Measurements from ENCODE around the gene PARP15. TPM values are rescaled to one million over a fixed set of nuclear protein-coding genes. Genes with fewer than 3 reads are reported as not detected.

PARP15 gene
- total and polyA plus RNA-seq, 2 of the 4 experiments (the other 2 are of a cell fraction) = 0.10 TPM; not detected in 1

GRCh38 chr3:122679882-122680474, 102.5 kb downstream of the PARP15 start:
- 44% methylated on average over 6 of the region's 10 CpGs; no CpG with 5 or more reads in 1 of the 2 experiments for WGBS, 2 experiments (ENCODE audit: extremely low coverage in 2 of 2, insufficient read length in 1 of 2)
- H2BK120ac ChIP-seq (ENCODE audit: low read depth, low read length) = peak overlapping the region; percentile 83; the same call in 1 of the 2 replicates
- peaks cover 13% of the 10 kb centered on the region for H3K4me1 ChIP-seq (ENCODE audit: control insufficient read depth, insufficient read depth, low read length)
- no peak overlapping the region for H2AK5ac ChIP-seq (ENCODE audit: low read depth, low read length)
- in situ Hi-C loops (cut with MboI; ENCODE audit: low sequenced_read_pairs) (loop anchor here (5.0 to 10.0 kb wide), 3 partner anchors 123 to 285 kb away; no protein-coding TSS in a partner anchor), dilution Hi-C loops (cut with HindIII; ENCODE audit: low sequenced_read_pairs, unreplicated experiment) (no loop called here), intact Hi-C loops (cut with micrococcal nuclease) (loop anchor here (1.0 to 10.0 kb wide), 8 partner anchors 115 to 1134 kb away; partner anchors contain the start of genes DTX3L, HSPBAP1, PARP9 and SEMA5B)
- ATAC-seq (ENCODE audit: low read depth) (peak; percentile 7), DNase-seq (peak; percentile 27)
- no peaks in the 10 kb centered on the region for H3K27me3 ChIP-seq (ENCODE audit: control insufficient read depth, insufficient read depth, low read length)
- peak overlapping the region; percentile 86; the same call in 1 of the 2 replicates for H3K18ac ChIP-seq (ENCODE audit: low read depth, low read length)
- 0 out of 2 replicates have a peak overlapping the region, but pooled peaks have one; percentile 3 for H3K14ac ChIP-seq (replicated peaks; ENCODE audit: low read depth, low read length)
- H3K4ac ChIP-seq (ENCODE audit: low read depth, low read length) = peak overlapping the region; percentile 45
- peak overlapping the region; percentile 99 for H3K9ac ChIP-seq (ENCODE audit: low read depth, low read length)
- peak overlapping the region; percentile 99 for H3K27ac ChIP-seq (ENCODE audit: insufficient read depth, low read length)
- peak overlapping the region; percentile 91 for H4K5ac ChIP-seq (ENCODE audit: low read depth, low read length)
- peak overlapping the region; percentile 19; the same call in 1 of the 3 replicates for H2BK15ac ChIP-seq (ENCODE audit: low read depth, low read length)
- peak overlapping the region; percentile 28 for H3K23ac ChIP-seq (ENCODE audit: low read depth, low read length)
- peak overlapping the region; percentile 81 for H3K4me2 ChIP-seq (ENCODE audit: low read depth, low read length)
- ChIA-PET POLR2A (ENCODE audit: unreplicated experiment) (interaction anchor here (0.9 kb wide), 1 partner anchor 118 kb away, joined by 3 read pairs; no protein-coding TSS in a partner anchor), CTCF (interaction anchor here (0.8 to 2.3 kb wide), 4 partner anchors 11 to 131 kb away, joined by 3 to 34 read pairs (median 6); no protein-coding TSS in a partner anchor)
- H3K79me1 ChIP-seq (ENCODE audit: low read depth in 1 of 2, low read length in 2 of 2) = peaks cover 12 to 17% of the 10 kb centered on the region in 2 experiments
- peaks cover 4% of the 10 kb centered on the region; the same call in 1 of the 2 replicates for H3K9me1 ChIP-seq (ENCODE audit: insufficient read depth, low read length)
- H2AFZ ChIP-seq (replicated peaks; ENCODE audit: low read length, poor library complexity) = peak overlapping the region; percentile 93
- no peaks in the 10 kb centered on the region for H4K20me1 ChIP-seq (ENCODE audit: insufficient read depth, low read length)
- H4K8ac ChIP-seq (ENCODE audit: low read depth in 2 of 2, low read length in 2 of 2) = peak overlapping the region; percentile 55 to 90
- H3K9me3 ChIP-seq (ENCODE audit: control insufficient read depth, insufficient read depth, low read length) = no peaks in the 10 kb centered on the region
- no TSS peak for BruUV-seq (replicated peaks)
- H3K36me3 ChIP-seq (ENCODE audit: control insufficient read depth, insufficient read depth, low read length) = no peaks in the 10 kb centered on the region
- peak overlapping the region; percentile 8 for H2AK9ac ChIP-seq (replicated peaks; ENCODE audit: low read depth, low read length, poor library complexity)
- peak overlapping the region; percentile 99 for H3K4me3 ChIP-seq (ENCODE audit: insufficient read depth, low read depth, low read length)
- H4K91ac ChIP-seq (ENCODE audit: insufficient read depth, low read depth, low read length) = peak overlapping the region; percentile 24
- peak overlapping the region; percentile 14; the same call in 1 of the 2 replicates for H2BK20ac ChIP-seq (ENCODE audit: low read depth, low read length)
- H2BK5ac ChIP-seq (ENCODE audit: low read depth, low read length, poor library complexity, severe bottlenecking) = peak overlapping the region; percentile 76
- no peak overlapping the region for H3K56ac ChIP-seq (ENCODE audit: extremely low read depth, insufficient read depth, low read length)
- no peak for TF ChIP-seq MAFK (IDR thresholded peaks at IDR 0.05; ENCODE audit: low read depth, low read length)
- TF ChIP-seq CEBPB (IDR thresholded peaks at IDR 0.05; ENCODE audit: low read depth, low read length) = no peak
- TF ChIP-seq SMC3 (IDR thresholded peaks at IDR 0.05; ENCODE audit: low read depth, low read length) = no peak
- TF ChIP-seq RAD21 (IDR thresholded peaks at IDR 0.05; ENCODE audit: low read length) = no peak
- no peak for TF ChIP-seq NFE2L2 (IDR thresholded peaks at IDR 0.05; ENCODE audit: low read depth, low read length)
- no peak for TF ChIP-seq CTCF (conservative IDR thresholded peaks at IDR 0.05; ENCODE audit: low read depth, low read length)
- TF ChIP-seq USF2 (IDR thresholded peaks at IDR 0.05; ENCODE audit: low read depth, low read length) = no peak
- no peak for TF ChIP-seq RFX5 (IDR thresholded peaks at IDR 0.05; ENCODE audit: low read depth, low read length)
- TF ChIP-seq FOS (IDR thresholded peaks at IDR 0.05; ENCODE audit: low read depth, low read length) = no peak
- TF ChIP-seq CHD1 (IDR thresholded peaks at IDR 0.05; ENCODE audit: low read depth, low read length) = no peak
- TF ChIP-seq RCOR1 (IDR thresholded peaks at IDR 0.05; ENCODE audit: insufficient replicate concordance, low read length) = no peak
- no peak for TF ChIP-seq MXI1 (IDR thresholded peaks at IDR 0.05; ENCODE audit: borderline replicate concordance, low read depth, low read length)
- no peak for TF ChIP-seq ELK1 (IDR thresholded peaks at IDR 0.05; ENCODE audit: borderline replicate concordance, low read depth, low read length)
- TF ChIP-seq BHLHE40 (IDR thresholded peaks at IDR 0.05; ENCODE audit: low read depth, low read length) = no peak
